Right lobe of liver (tissue), 6 donors: ENCODE results near the gene KRTAP2-1. TPM values are rescaled to one million over a fixed set of nuclear protein-coding genes. Genes with fewer than 3 reads are reported as not detected.
"Not testable (repeated sequence)": the region's sequence is repeated elsewhere in the genome, so short reads cannot be mapped to it uniquely, and the experiment has no call there.

Experiments
- ATAC-seq, 4 donors: fragments of 200-7000 bp; cut with Tn5 transposase; one replicate each; pipeline ENCODE4 v1.9.1; 2020; ENCODE audit warnings: mild to moderate bottlenecking in 4 of 4, moderate library complexity in 4 of 4
- DNase-seq, 3 donors: peaks; one replicate each; pipeline ENCODE4 v3.0.0-alpha.2; 2020
- H3K27ac ChIP-seq, 3 donors: fragments of 200-600 bp; one replicate each; pipeline ENCODE4 v1.8.0; 2022
- H3K27me3 ChIP-seq, 2 donors: fragments of 200-600 bp; one replicate each; pipeline ENCODE4 v1.8.0; 2022
- H3K36me3 ChIP-seq, 4 donors: fragments of 200-600 bp; sonication (generic) in 1 of 4; one replicate each; pipeline versions ENCODE4 v1.5.1 to v1.8.0; 2017 to 2022; ENCODE audit warnings: control low read depth in 1 of 4
- H3K4me1 ChIP-seq, 4 donors: fragments of 200-600 bp; sonication (generic) in 1 of 4; one replicate each; pipeline versions ENCODE4 v1.5.1 to v1.8.0; 2017 to 2022; ENCODE audit warnings: control low read depth in 1 of 4
- H3K4me3 ChIP-seq, 3 donors: fragments of 200-600 bp; one replicate each; pipeline ENCODE4 v1.8.0; 2022
- H3K9me3 ChIP-seq, 4 donors: fragments of 200-600 bp; sonication (generic) in 1 of 4; one replicate each; pipeline versions ENCODE4 v1.5.1 to v1.8.0; 2017 to 2022; ENCODE audit warnings: control low read depth in 1 of 4
- POLR2A ChIP-seq: fragments of 450-650 bp; IDR thresholded peaks from one replicate; pipeline ENCODE4 v1.6.1; 2017; ENCODE audit warnings: antibody characterized with exemption, mild to moderate bottlenecking
- WGBS: methylation state at CpG from one replicate; pipeline ENCODE4 v1.1.6; 2018; ENCODE audit warnings: low coverage, low lambda C conversion rate; ENCODE audit not compliant: insufficient coverage; ENCODE audit errors: missing lambda C conversion rate; 5-methylcytosine and 5-hydroxymethylcytosine counted together
- intact Hi-C, 2 donors: fragments of 100-400 bp; cut with DNase I; formaldehyde crosslinking; loops; one replicate each; pipeline versions ENCODE4 v1.11.2 to v1.14.1; 2022
- small RNA-seq, 2 experiments: library from RNA; depleted of rRNA; stranded (forward); fragments of <200 nt; gene quantifications; one replicate each; pipeline ENCODE3, GENCODE V24; 2016
- total RNA-seq, 6 experiments: library from RNA; depleted of rRNA in 2 of 6; stranded (reverse); fragments of >200 nt in 2 of 6; fragmentation: NEBNext Ultra II Directional in 3 of 6; extraction: Animal tissue kit (Norgen Biotek cat#: 25700) in 3 of 6; gene quantifications; one replicate each; pipeline versions ENCODE4 v1.1.0 to v1.2.4, GENCODE V29; 2016 to 2023
- TF ChIP-seq, protein P1 (sequence below), 4 donors: fragments of 200-600 bp in 3 of 4; fragments of 450-650 bp in 1 of 4; IDR thresholded peaks; one replicate each; pipeline versions ENCODE4 v1.5.1 to v1.8.0; 2016 to 2022; ENCODE audit warnings: antibody characterized with exemption in 4 of 4, mild to moderate bottlenecking in 2 of 4
- donor health status: DM: no; HTN: yes; CAD: no.
- donor health status: DM: no; HTN: no; CAD: no.
- donor health status: DM: no; HTN: no; CAD: no.
- donor health status: DM: no; HTN: yes; CAD: no.
- donor health status: DM: no; HTN: yes; CAD: no.

Gene KRTAP2-1
- total RNA-seq, 6 experiments from 2014 or later = not detected

DNA sequence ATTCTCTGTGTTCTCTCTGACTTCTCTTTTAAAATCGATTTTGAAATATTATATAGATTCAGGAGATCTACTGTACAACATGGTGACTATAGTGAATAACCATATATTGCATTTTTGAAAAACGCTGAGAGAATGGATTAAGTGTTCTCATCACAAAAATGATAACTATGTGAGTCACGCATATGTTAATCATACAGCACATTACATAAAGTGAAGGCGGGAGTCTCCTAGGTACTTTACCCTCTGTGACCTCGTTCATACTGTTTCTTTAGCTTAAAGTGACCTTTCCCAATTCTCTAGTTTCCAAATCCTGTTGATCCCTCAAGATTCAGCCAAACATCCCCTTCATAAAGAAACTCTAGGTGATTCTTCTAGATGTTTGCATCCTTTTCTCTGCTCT is 44.3 kb downstream of the KRTAP2-1 start:
- DNase-seq = no peak
- no peak for ATAC-seq
- intact Hi-C loops = no loop called here

DNA sequence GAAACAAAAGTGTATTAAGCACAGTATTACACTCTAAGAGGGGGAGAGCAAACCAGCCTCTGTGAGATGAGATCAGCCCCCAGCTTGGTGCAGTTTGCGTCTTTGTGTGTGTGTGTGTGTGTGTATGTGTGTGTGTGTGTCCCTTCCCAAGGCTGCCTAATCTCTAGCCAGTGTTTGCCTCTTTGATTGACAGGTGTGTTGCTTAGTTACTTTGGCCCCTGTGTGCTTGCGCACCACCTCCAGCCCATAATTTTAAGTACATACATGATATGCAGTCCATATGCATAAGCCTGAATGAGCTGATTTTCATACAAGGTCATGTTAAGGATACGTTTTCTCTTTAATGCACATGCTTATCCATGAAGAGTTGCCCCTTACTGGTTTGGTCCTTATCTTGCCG is 45.3 kb downstream of the KRTAP2-1 start:
- Histone ChIP-seq H3K27ac (no peak overlapping the region), H3K36me3 (no peaks in the 10 kb centered on the region), H3K4me3 (no peak overlapping the region), H3K4me1 (no peaks in the 10 kb centered on the region), H3K9me3 (no peaks in the 10 kb centered on the region), H3K27me3 (peaks cover 3 to 5% of the 10 kb centered on the region in 2 donors)
- intact Hi-C loops = no loop called here
- 51% methylated on average over 4 of the region's 4 CpGs for WGBS
- DNase-seq (no peak), ATAC-seq (no peak)
- TF ChIP-seq, protein P1, sequence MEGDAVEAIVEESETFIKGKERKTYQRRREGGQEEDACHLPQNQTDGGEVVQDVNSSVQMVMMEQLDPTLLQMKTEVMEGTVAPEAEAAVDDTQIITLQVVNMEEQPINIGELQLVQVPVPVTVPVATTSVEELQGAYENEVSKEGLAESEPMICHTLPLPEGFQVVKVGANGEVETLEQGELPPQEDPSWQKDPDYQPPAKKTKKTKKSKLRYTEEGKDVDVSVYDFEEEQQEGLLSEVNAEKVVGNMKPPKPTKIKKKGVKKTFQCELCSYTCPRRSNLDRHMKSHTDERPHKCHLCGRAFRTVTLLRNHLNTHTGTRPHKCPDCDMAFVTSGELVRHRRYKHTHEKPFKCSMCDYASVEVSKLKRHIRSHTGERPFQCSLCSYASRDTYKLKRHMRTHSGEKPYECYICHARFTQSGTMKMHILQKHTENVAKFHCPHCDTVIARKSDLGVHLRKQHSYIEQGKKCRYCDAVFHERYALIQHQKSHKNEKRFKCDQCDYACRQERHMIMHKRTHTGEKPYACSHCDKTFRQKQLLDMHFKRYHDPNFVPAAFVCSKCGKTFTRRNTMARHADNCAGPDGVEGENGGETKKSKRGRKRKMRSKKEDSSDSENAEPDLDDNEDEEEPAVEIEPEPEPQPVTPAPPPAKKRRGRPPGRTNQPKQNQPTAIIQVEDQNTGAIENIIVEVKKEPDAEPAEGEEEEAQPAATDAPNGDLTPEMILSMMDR (IDR thresholded peaks at IDR 0.05) = no peak
- no peak for TF ChIP-seq POLR2A

More for the DNA sequence above, 44.3 kb downstream of the KRTAP2-1 start:
- Histone ChIP-seq H3K4me1 (no peaks in the 10 kb centered on the region), H3K9me3 (no peaks in the 10 kb centered on the region), H3K4me3 (no peak overlapping the region), H3K27ac (no peak overlapping the region), H3K36me3 (no peaks in the 10 kb centered on the region), H3K27me3 (peaks cover 0 to 3% of the 10 kb centered on the region in 2 donors)
- 35% methylated on average over 5 of the region's 5 CpGs for WGBS
- TF ChIP-seq, protein P1 (IDR thresholded peaks at IDR 0.05) = no peak
- TF ChIP-seq POLR2A = no peak

DNA sequence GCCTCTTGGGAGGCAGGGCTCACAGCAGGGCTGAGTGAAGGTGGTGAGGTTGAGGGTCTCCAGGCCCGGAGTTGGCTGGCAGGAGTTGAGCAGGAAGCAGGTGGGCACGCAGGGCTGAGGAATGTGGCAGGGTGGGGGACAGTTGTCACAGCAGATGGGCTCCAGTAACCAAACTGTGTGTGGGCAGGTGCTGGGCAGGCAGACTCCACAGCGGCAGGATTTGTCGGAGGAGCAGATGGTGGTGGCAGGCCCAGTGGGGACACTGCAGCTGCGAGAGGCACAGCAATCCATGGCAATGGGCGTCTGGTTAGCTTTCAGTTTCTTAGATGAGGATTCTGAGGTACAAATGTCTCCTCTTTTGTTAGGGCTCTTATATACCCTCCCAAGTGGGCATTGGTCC is 47.6 kb downstream of the KRTAP2-1 start, which contains the start of gene KRTAP3-2:
Gene KRTAP3-2, minus strand, starts transcription at position 344 of the 400 bp plus-strand sequence. Its CDS starts 53 bp downstream, at position 291.
- intact Hi-C loops, ATAC-seq, H3K27ac ChIP-seq, H3K4me1 ChIP-seq, H3K36me3 ChIP-seq, H3K9me3 ChIP-seq, H3K27me3 ChIP-seq, H3K4me3 ChIP-seq, DNase-seq: not testable (repeated sequence)
- WGBS = 40% methylated on average over 1 of the region's 6 CpGs

DNA sequence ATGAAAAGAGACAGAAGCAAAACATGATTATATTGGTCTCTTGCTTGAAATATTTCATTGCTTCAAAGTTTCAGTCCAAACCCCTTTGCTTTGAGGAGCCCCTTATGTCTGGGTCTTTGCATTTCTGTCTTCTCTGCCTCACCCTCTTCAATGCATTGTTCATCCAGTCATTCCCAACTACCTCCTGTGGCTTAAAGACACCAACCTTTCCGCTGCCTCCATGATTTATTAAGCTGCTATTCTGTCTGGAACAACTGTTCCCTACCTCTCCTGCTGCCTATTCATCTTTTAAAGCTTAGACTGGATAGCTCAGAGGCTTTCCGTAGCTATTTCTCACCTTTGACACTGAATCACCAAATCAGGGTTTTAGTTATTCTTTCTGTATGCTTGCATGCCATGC is 49.8 kb downstream of the KRTAP2-1 start:
- no peaks in the 10 kb centered on the region for H3K4me1 ChIP-seq
- H3K4me3 ChIP-seq = no peak overlapping the region
- H3K27me3 ChIP-seq = peaks cover 3 to 5% of the 10 kb centered on the region in 2 donors
- WGBS = 51% methylated on average over 2 of the region's 2 CpGs
- DNase-seq (no peak), ATAC-seq (no peak)
- H3K9me3 ChIP-seq = no peaks in the 10 kb centered on the region
- H3K36me3 ChIP-seq = no peaks in the 10 kb centered on the region
- TF ChIP-seq, protein P1 (IDR thresholded peaks at IDR 0.05) = no peak
- no peak for TF ChIP-seq POLR2A
- H3K27ac ChIP-seq = no peak overlapping the region
- intact Hi-C loops = no loop called here

DNA sequence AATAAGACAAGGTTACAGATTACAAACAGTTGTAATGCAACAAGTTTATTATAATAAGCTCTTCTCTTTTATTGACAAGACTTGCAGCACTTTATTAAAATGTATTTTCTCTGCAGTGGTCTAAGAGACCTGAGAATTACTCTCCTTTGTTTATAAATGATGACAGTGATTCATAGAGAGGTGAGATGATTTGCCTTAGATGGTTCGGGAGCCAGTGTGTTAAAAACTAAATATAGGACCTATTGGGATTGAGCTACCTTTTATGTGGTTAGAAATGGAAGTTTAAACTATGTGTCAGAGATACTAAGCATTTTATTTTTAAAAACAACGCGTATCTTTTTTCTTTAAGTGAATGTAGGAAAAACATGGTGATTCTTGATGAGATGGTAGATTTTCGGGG is 50.3 kb downstream of the KRTAP2-1 start:
- no peak overlapping the region for H3K27ac ChIP-seq
- no peak for TF ChIP-seq POLR2A
- TF ChIP-seq, protein P1 (IDR thresholded peaks at IDR 0.05) = no peak
- intact Hi-C loops = no loop called here

More for the DNA sequence above, 50.3 kb downstream of the KRTAP2-1 start:
- 69% methylated on average over 4 of the region's 4 CpGs for WGBS
- no peak for ATAC-seq
- no peaks in the 10 kb centered on the region for H3K36me3 ChIP-seq
- no peak overlapping the region for H3K4me3 ChIP-seq
- H3K27me3 ChIP-seq = peaks cover 3 to 5% of the 10 kb centered on the region in 2 donors
- H3K9me3 ChIP-seq = no peaks in the 10 kb centered on the region
- H3K4me1 ChIP-seq = no peaks in the 10 kb centered on the region
- DNase-seq = no peak

Small RNA genes within 50 kb of the gene (small RNA-seq; reads per million reads assigned to genes)
- 0 reads per million in 2 experiments for gene KRTAP3-4P

Other genes starting within 250 kb of the KRTAP2-1 start
- gene KRT28, start 247.4 kb downstream of the KRTAP2-1 start, total RNA-seq = not detected
- gene KRT10, start 224.7 kb downstream of the KRTAP2-1 start, total RNA-seq = 10 to 100 TPM; 11.4 to 20.4 (median 17.4) TPM
- gene KRT12, start 180.1 kb downstream of the KRTAP2-1 start, total RNA-seq = not detected
- not detected for gene KRT20, start 162.1 kb downstream of the KRTAP2-1 start, total RNA-seq
- gene KRT23, start 109.7 kb downstream of the KRTAP2-1 start, total RNA-seq = 10 to 100 TPM in 2 of 6 experiments, 1 to 10 TPM in 1, under 1 TPM in 1, not detected in 2; 0.49 to 17.6 (median 10.0) TPM
- gene KRT39, start 80.4 kb downstream of the KRTAP2-1 start, total RNA-seq = not detected
- gene KRT40, start 63.0 kb downstream of the KRTAP2-1 start, total RNA-seq = not detected
- not detected for gene KRTAP3-3, start 53.2 kb downstream of the KRTAP2-1 start, total RNA-seq
- gene KRTAP3-2, start 47.4 kb downstream of the KRTAP2-1 start, total RNA-seq = not detected
- gene KRTAP3-1, start 38.2 kb downstream of the KRTAP2-1 start, total RNA-seq = not detected
- gene KRTAP1-5, start 20.1 kb downstream of the KRTAP2-1 start, total RNA-seq = not detected
- not detected for gene KRTAP1-4, start 17.1 kb downstream of the KRTAP2-1 start, total RNA-seq
- not detected for gene KRTAP1-3, start 12.4 kb downstream of the KRTAP2-1 start, total RNA-seq
- not detected for gene KRTAP1-1, start 5.9 kb downstream of the KRTAP2-1 start, total RNA-seq
- gene KRTAP2-2, start 7.9 kb upstream of the KRTAP2-1 start, total RNA-seq = not detected
- gene KRTAP2-3, start 12.8 kb upstream of the KRTAP2-1 start, total RNA-seq = not detected
- not detected for gene KRTAP2-4, start 18.6 kb upstream of the KRTAP2-1 start, total RNA-seq
- not detected for gene KRTAP4-7, start 36.8 kb upstream of the KRTAP2-1 start, total RNA-seq
- gene KRTAP4-8, start 50.8 kb upstream of the KRTAP2-1 start, total RNA-seq = not detected
- not detected for gene KRTAP4-16, start 54.9 kb upstream of the KRTAP2-1 start, total RNA-seq
- gene KRTAP4-9, start 58.1 kb upstream of the KRTAP2-1 start, total RNA-seq = not detected
- not detected for gene KRTAP4-11, start 71.1 kb upstream of the KRTAP2-1 start, total RNA-seq
- gene KRTAP4-12, start 76.9 kb upstream of the KRTAP2-1 start, total RNA-seq = not detected
- not detected for gene KRTAP4-6, start 93.2 kb upstream of the KRTAP2-1 start, total RNA-seq
- not detected for gene KRTAP4-5, start 102.5 kb upstream of the KRTAP2-1 start, total RNA-seq
- not detected for gene KRTAP4-4, start 113.4 kb upstream of the KRTAP2-1 start, total RNA-seq
- not detected for gene KRTAP4-3, start 120.9 kb upstream of the KRTAP2-1 start, total RNA-seq
- gene KRTAP4-2, start 130.9 kb upstream of the KRTAP2-1 start, total RNA-seq = not detected
- not detected for gene KRTAP4-1, start 137.6 kb upstream of the KRTAP2-1 start, total RNA-seq
- gene KRTAP9-1, start 142.6 kb upstream of the KRTAP2-1 start, total RNA-seq = not detected
- gene KRTAP9-2, start 179.3 kb upstream of the KRTAP2-1 start, total RNA-seq = not detected
- not detected for gene KRTAP9-3, start 185.1 kb upstream of the KRTAP2-1 start, total RNA-seq
- not detected for gene KRTAP9-8, start 190.7 kb upstream of the KRTAP2-1 start, total RNA-seq
- not detected for gene KRTAP9-4, start 202.4 kb upstream of the KRTAP2-1 start, total RNA-seq
- not detected for gene KRTAP9-9, start 208.1 kb upstream of the KRTAP2-1 start, total RNA-seq
- gene KRTAP9-6, start 218.1 kb upstream of the KRTAP2-1 start, total RNA-seq = not detected
- gene KRTAP9-7, start 228.4 kb upstream of the KRTAP2-1 start, total RNA-seq = not detected